PFSK-1 (cell line): ENCODE measurements around the gene XPO1.

Experiments used
- POLR2AphosphoS5 ChIP-seq: IDR thresholded peaks from 2 replicates; pipeline ENCODE4 v1.6.1; 2012; ENCODE audit warnings: low read depth, mild to moderate bottlenecking, control low read depth, low read length, moderate library complexity
- SIN3A ChIP-seq: IDR thresholded peaks from 2 replicates; pipeline ENCODE4 v1.6.1; 2012; ENCODE audit warnings: mild to moderate bottlenecking, low read length, moderate library complexity, borderline replicate concordance; ENCODE audit not compliant: insufficient read depth
- TAF1 ChIP-seq: IDR thresholded peaks from 2 replicates; pipeline ENCODE4 v1.6.1; 2012; ENCODE audit warnings: low read length, control low read depth, borderline replicate concordance; ENCODE audit not compliant: insufficient read depth
- TF ChIP-seq, protein P1 (sequence below), 2 experiments: IDR thresholded peaks; 2 replicates each; pipeline versions ENCODE4 v1.6.1 to v1.8.0; 2011 to 2012; ENCODE audit warnings: low read depth in 2 of 2, low read length in 2 of 2, control low read depth in 1 of 2, inconsistent platforms in 1 of 2, mild to moderate bottlenecking in 1 of 2, moderate library complexity in 1 of 2; ENCODE audit not compliant: insufficient read depth in 1 of 2

DNA sequence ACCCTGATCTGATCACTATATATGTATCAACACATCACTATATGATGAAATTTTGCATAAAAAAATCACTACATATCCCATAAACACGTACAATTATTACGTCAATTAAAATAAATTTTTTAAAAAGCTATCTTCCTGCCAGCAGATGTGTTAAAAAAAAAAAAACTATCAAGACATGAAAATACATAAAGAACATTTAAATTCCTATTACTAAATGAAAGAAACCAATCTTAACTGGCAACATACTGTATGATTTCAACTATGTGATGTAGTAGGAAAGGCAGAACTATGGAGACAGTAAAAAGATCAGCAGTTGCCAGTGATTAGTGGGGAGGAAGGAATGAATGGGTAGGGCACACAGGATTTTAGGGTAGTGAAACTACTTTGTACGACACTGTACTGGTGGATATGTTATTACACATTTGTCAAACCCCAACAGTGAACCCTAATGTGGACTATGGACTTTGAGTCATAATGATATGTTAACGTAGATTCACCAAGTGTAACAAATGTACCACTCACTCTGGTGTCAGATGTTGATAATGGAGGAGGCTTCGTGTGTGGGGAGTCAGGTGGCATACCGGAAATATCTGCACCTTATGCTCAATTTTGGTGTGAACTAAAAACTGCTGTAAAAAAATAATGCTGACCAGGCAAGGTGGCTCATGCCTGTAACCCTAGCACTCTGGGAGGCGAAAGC, 94.7 kb downstream of the XPO1 start:
- TF ChIP-seq POLR2AphosphoS5 (no peak), TAF1 (no peak), SIN3A (no peak)
- TF ChIP-seq, protein P1, sequence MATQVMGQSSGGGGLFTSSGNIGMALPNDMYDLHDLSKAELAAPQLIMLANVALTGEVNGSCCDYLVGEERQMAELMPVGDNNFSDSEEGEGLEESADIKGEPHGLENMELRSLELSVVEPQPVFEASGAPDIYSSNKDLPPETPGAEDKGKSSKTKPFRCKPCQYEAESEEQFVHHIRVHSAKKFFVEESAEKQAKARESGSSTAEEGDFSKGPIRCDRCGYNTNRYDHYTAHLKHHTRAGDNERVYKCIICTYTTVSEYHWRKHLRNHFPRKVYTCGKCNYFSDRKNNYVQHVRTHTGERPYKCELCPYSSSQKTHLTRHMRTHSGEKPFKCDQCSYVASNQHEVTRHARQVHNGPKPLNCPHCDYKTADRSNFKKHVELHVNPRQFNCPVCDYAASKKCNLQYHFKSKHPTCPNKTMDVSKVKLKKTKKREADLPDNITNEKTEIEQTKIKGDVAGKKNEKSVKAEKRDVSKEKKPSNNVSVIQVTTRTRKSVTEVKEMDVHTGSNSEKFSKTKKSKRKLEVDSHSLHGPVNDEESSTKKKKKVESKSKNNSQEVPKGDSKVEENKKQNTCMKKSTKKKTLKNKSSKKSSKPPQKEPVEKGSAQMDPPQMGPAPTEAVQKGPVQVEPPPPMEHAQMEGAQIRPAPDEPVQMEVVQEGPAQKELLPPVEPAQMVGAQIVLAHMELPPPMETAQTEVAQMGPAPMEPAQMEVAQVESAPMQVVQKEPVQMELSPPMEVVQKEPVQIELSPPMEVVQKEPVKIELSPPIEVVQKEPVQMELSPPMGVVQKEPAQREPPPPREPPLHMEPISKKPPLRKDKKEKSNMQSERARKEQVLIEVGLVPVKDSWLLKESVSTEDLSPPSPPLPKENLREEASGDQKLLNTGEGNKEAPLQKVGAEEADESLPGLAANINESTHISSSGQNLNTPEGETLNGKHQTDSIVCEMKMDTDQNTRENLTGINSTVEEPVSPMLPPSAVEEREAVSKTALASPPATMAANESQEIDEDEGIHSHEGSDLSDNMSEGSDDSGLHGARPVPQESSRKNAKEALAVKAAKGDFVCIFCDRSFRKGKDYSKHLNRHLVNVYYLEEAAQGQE (IDR thresholded peaks at IDR 0.05; ENCODE audit: insufficient read depth in 1 of 2, low read depth in 2 of 2, low read length in 2 of 2): no peak
